GM19025 (cell line): ENCODE results near the gene BST2.

Experiments used
- ATAC-seq: cut with Tn5 transposase; IDR thresholded peaks from one replicate; pipeline ENCODE4 v1.9.1; 2021; ENCODE audit warnings: mild to moderate bottlenecking, low read depth, moderate library complexity; ENCODE audit not compliant: unreplicated experiment

Gene BST2

GRCh38 chr19:17419621-17420474 is 14.4 kb upstream of the BST2 start, which contains the start of gene MVB12A:
MVB12A (plus strand) TSS chr19:17420047; CDS start chr19:17420136, 89 bp downstream.
- ATAC-seq = peak; percentile 91

GRCh38 chr19:17419154-17419620 is 13.8 kb upstream of the BST2 start:
- no peak for ATAC-seq

- ATAC-seq = no peak
Measured at GRCh38 chr19:17418710-17419109, 13.3 kb upstream of the BST2 start.

DNA sequence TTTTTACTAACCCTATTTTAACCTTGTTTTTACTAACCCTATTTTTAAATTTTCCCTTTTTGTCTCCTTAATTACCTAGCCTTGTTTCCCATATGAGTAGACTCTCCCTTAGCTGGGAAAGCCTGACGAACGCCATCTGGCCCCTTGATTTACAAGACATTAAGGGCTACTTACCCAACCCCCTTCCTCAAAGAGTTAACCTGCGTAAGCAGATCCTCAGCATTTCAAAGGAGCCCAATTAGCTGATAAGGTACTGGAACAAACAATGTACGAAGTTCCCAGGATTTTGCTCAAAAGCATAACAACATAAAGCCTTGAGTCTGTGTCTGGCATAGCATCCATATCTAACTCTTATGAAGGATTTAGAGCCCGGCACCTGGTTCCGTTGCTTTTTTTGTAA is 9.7 kb upstream of the BST2 start:
- no peak for ATAC-seq

DNA sequence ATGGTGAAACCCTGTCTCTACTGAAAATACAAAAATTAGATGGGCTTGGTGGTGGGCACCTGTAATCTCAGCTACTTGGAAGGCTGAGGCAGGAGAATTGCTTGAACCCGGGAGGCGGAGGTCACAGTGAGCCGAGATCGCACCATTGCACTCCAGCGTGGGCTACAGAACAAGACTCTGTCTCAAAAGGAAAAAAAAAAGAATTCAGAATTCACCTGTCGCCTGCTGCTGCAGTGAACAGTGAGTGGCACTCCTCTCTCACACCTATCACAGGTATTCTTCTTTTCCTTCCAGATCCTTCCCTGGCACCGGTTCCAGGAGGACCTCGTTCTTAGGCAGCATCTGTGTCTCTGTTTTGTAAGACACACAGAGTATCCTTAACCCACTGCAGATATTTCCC is 8.7 kb upstream of the BST2 start:
- ATAC-seq = no peak

DNA sequence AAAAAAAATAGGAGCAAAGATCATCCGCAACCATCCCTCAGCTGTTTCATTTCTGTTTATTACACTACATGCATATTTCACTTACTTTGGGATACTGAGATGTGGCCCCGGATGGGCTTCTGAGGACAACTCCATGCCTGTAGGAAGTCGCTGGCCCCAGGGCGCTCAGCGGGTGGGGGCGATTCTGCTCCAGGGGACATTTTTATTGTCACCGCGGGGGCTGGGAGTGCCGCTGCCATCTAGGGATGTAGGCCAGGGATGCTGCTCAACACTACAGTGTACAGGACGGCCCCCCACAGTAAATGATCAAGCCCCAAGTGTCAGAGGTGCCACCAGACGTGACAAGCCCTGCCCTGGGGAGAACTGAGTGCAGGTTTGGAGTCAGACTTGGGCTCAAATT is 6.4 kb upstream of the BST2 start:
- no peak for ATAC-seq

DNA sequence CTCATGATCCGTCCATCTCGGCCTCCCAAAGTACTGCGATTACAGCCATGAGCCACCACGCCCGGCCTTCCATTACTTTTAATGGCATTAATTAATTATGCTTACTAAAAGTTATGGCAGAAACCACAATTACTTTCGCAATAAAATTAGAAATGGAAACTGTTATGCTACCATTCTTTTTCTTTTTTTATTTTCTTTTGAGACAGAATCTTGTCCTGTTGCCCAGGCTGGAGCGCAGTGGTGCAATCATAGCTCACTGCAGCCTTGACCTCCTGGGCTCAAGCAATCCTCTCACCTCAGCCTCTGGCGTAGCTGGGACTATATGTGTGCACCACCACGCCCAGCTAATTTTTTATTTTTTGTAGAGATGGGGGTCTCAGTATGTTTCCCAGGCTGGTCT is 4.6 kb upstream of the BST2 start:
- ATAC-seq = no peak

DNA sequence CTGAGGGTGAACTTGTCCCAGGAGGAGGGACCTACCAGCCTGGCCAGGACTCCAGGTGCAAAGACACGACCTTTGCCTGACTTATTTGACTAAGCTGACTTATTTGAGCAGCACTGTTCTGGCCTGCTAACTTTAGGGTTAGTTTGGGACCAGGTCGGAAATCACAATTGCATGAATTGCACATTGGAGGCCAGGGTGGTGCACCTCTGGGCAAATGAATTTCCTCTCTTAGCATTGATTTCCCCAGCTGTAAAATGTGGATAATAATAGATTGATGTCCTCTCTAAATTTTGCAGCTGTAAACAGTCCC is 1.4 kb upstream of the BST2 start:
- no peak for ATAC-seq

DNA sequence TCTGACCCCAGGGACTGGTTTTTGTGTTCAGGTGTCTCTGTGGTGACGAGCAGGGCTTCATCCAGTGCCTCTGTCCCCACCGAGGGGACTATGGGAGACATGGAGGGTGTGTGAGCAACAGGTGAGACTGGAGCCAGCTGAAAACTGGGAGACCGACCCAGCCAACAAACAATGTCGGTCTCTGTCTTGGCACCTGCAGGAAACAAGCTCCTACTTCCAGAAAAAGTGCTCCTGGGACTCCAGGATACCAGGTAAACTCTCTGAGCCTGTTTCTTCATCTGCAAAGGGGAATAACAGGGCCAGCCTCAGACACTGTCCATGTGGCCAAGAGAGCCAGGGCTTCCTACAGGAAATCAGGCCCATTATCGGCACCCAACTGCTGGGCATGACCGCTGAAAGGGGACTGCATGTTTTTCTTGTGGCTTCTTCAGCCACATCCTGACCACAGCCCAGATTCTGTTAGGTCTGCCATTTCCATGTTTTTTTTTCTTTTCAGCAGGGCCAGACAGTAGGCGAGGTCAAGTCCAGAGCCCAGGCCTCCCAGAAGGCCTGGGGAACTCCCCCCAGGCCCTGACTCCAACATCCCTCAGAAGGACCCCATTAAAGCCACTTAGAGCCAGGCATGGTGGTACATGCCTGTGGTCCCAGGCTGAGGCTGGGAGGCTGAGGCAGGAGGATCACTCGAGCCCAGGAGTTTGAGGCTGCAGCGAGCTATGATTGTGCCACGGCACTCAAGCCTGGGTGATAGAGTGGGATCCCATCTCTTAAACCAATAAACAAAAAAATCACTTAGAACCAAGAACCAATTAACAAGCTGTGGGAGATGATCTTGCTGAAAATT is 836 bp upstream of the BST2 start:
- no peak for ATAC-seq

- no peak for ATAC-seq
Measured at GRCh38 chr19:17404621-17405249, 695 bp downstream of the BST2 start.

DNA sequence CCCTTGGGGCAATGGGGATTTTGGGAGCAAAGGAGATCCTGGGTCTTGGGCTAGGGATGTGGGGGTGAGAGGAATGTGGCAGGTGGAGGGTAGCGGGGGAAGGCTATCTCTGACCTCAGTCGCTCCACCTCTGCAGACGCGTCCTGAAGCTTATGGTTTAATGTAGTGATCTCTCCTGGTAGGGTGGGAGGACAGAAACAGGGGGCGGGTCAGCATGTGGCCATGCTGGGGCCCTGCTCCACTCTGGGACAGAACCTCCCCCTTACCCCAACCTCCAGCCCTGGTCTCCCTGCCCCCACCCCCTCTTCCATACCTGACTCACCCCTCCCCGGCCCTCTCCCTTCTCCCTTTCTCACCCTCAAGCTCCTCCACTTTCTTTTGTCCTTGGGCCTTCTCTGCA is 1.4 kb downstream of the BST2 start:
- no peak for ATAC-seq

DNA sequence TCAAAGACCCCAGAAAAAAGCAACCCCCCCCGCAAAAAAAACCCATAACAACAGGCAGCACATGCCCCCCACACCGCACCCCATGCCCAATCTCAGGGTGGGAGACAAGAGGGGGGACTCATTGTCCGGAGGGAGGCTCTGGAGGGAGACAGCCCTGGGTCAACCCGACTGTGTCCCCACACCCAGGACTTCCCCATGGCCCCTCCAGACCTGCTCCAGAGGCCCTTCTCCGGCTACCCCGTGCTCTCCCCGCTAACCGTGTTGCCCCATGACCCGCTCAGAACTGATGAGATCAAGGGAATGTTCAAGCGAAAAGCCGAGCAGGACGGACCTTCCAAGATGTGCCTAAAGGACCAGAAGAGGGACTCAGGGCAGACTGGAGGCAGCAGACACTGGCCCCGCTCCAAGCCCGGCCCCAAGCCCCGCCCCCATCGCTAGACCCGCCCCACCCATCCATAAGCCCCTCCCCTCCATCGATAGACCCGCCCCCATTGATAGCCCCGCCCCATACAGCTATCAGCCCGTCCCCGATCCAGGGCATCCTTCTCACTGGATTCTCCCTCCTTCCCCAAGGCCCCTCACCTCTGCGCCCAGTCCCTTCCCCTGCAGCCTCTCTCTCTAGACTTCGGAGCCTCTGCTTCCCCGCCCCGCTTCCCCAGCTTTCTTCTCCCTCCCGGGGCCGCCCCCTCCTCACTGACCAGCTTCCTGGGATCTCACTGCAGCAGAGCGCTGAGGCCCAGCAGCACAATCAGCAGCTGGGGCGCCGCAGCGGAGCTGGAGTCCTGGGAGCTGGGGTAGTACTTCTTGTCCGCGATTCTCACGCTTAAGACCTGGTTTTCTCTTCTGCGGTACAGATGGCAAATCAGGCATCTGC is 2.2 kb downstream of the BST2 start:
- ATAC-seq = no peak

GRCh38 chr19:17401628-17402027 is 3.8 kb downstream of the BST2 start:
- ATAC-seq = no peak

GRCh38 chr19:17398902-17399527 is 6.4 kb downstream of the BST2 start:
- no peak for ATAC-seq

- ATAC-seq = no peak
Measured at GRCh38 chr19:17394891-17395415, 10.5 kb downstream of the BST2 start.

GRCh38 chr19:17393914-17394313 is 11.5 kb downstream of the BST2 start, which contains the start of gene CCDC194:
CCDC194 (minus strand) TSS chr19:17394196; CDS start chr19:17394158, 38 bp downstream.
- ATAC-seq = no peak

DNA sequence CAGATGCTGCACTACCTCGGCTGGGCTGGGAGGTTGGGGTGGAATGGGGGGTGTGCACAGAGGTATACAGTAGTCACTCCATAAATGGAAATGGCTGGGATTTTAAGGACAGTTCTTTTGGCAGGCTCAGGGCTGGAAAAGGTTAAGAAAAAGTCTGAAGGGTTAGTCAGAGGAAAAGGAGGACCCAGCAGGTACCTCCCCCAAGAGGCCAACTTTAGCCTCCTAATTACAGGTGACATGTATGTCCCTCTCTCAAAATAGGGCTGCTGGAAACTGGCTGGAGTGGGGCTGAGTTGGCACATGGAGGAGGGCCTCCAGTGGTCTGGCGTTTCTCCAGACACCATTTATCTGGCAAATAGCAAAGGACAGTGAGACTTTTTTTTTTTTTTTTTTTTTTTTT is 12.4 kb downstream of the BST2 start:
- no peak for ATAC-seq

GRCh38 chr19:17391371-17392151 is 13.9 kb downstream of the BST2 start:
- no peak for ATAC-seq
